Activated T-cell treated with anti-CD3 and anti-CD28 coated beads for 1 hour (primary cell): ENCODE results near the gene MNAT1.
A peak's percentile ranks its signal among the peaks of the same experiment; 100 is the strongest.
"Not testable (repeated sequence)": the region's sequence is repeated elsewhere in the genome, so short reads cannot be mapped to it uniquely, and the experiment has no call there.

ENCODE experiments used
- DNase-seq: peaks from one replicate; pipeline ENCODE4 v3.0.0-alpha.2; 2020; ENCODE audit warnings: low read depth

Gene MNAT1

GRCh38 chr14:60738843-60739508 is 4.4 kb downstream of the MNAT1 start:
- DNase-seq, result no peak

GRCh38 chr14:60744566-60744965 is 10.0 kb downstream of the MNAT1 start:
- no peak for DNase-seq

GRCh38 chr14:60753264-60754119 is 18.9 kb downstream of the MNAT1 start:
- DNase-seq, result peak; percentile 7

GRCh38 chr14:60756847-60757246 is 22.3 kb downstream of the MNAT1 start:
- DNase-seq, result no peak

GRCh38 chr14:60757567-60758002 is 23.0 kb downstream of the MNAT1 start:
- DNase-seq, result no peak

GRCh38 chr14:60758885-60759284 is 24.3 kb downstream of the MNAT1 start:
- DNase-seq, result no peak

- DNase-seq, result no peak
Measured at GRCh38 chr14:60760209-60760608, 25.6 kb downstream of the MNAT1 start.

GRCh38 chr14:60760644-60761364 is 26.2 kb downstream of the MNAT1 start:
- no peak for DNase-seq

- DNase-seq, result no peak
Measured at GRCh38 chr14:60768602-60769001, 34.0 kb downstream of the MNAT1 start.

- DNase-seq, result no peak
Measured at GRCh38 chr14:60771117-60771516, 36.6 kb downstream of the MNAT1 start.

GRCh38 chr14:60773558-60773957 is 39.0 kb downstream of the MNAT1 start:
- no peak for DNase-seq

GRCh38 chr14:60775296-60775695 is 40.7 kb downstream of the MNAT1 start:
- DNase-seq, result no peak

GRCh38 chr14:60777856-60778578 is 43.5 kb downstream of the MNAT1 start:
- DNase-seq, result no peak

GRCh38 chr14:60779745-60780514 is 45.4 kb downstream of the MNAT1 start:
- DNase-seq, result not testable (repeated sequence)

- not testable (repeated sequence) for DNase-seq
Measured at GRCh38 chr14:60780558-60780957, 46.0 kb downstream of the MNAT1 start.

- no peak for DNase-seq
Measured at GRCh38 chr14:60786905-60787304, 52.3 kb downstream of the MNAT1 start.

- DNase-seq, result no peak
Measured at GRCh38 chr14:60789656-60790055, 55.1 kb downstream of the MNAT1 start.

GRCh38 chr14:60790850-60791249 is 56.3 kb downstream of the MNAT1 start:
- no peak for DNase-seq

- DNase-seq, result no peak
Measured at GRCh38 chr14:60796434-60796833, 61.9 kb downstream of the MNAT1 start.

- DNase-seq, result no peak
Measured at GRCh38 chr14:60800409-60800808, 65.8 kb downstream of the MNAT1 start.

- no peak for DNase-seq
Measured at GRCh38 chr14:60803871-60804270, 69.3 kb downstream of the MNAT1 start.
